ENCODE measurements around the gene SLC4A9. TPM values are rescaled to one million over a fixed set of nuclear protein-coding genes. Genes with fewer than 3 reads are reported as not detected.

Gene SLC4A9
- total RNA-seq, 1 donor from 2014 or later, result not detected

Other genes starting within 250 kb of the SLC4A9 start
- gene PURA, start 246.1 kb upstream of the SLC4A9 start, total RNA-seq, result 10.9 and 12.7 TPM in 2 replicates
- 3.4 and 3.8 TPM in 2 replicates for gene IGIP, start 234.3 kb upstream of the SLC4A9 start, total RNA-seq
- 4.2 and 4.5 TPM in 2 replicates for gene CYSTM1, start 185.0 kb upstream of the SLC4A9 start, total RNA-seq
- gene PFDN1, start 57.1 kb upstream of the SLC4A9 start, total RNA-seq, result 49.1 and 52.0 TPM in 2 replicates
- 7.4 and 7.6 TPM in 2 replicates for gene HBEGF, start 13.6 kb upstream of the SLC4A9 start, total RNA-seq
- 128 and 134 TPM in 2 replicates for gene ANKHD1, start 41.6 kb downstream of the SLC4A9 start, total RNA-seq
- 6.0 and 6.7 TPM in 2 replicates for gene EIF4EBP3, start 187.5 kb downstream of the SLC4A9 start, total RNA-seq
- gene SRA1, start 197.3 kb downstream of the SLC4A9 start, total RNA-seq, result 39.3 and 41.2 TPM in 2 replicates
- 22.4 and 24.5 TPM in 2 replicates for gene APBB3, start 204.4 kb downstream of the SLC4A9 start, total RNA-seq
- 86.4 and 93.4 TPM in 2 replicates for gene SLC35A4, start 204.6 kb downstream of the SLC4A9 start, total RNA-seq